Large intestine (tissue), 3 donors: ENCODE measurements around the gene IFT20. TPM values are rescaled to one million over a fixed set of nuclear protein-coding genes. Genes with fewer than 3 reads are reported as not detected.
"Not testable (repeated sequence)": the region's sequence is repeated elsewhere in the genome, so short reads cannot be mapped to it uniquely, and the experiment has no call there.

Experiments
- DNase-seq, 2 donors: peaks; one replicate each; pipeline versions ENCODE4 v3.0.0 to v3.0.0-alpha.2; 2013
- H3K27ac ChIP-seq: one replicate; pipeline ENCODE4 v1.5.1; 2013; ENCODE audit warnings: low read length
- H3K27me3 ChIP-seq: 2 replicates; pipeline ENCODE4 v1.6.1; 2013; ENCODE audit warnings: low read length; ENCODE audit not compliant: control insufficient read depth, insufficient read depth
- H3K36me3 ChIP-seq: 2 replicates; pipeline ENCODE4 v1.6.1; 2013; ENCODE audit warnings: low read length; ENCODE audit not compliant: control insufficient read depth, insufficient read depth
- H3K4me1 ChIP-seq: one replicate; pipeline ENCODE4 v1.6.1; 2013; ENCODE audit warnings: low read length; ENCODE audit not compliant: control insufficient read depth, insufficient read depth
- H3K4me3 ChIP-seq: one replicate; pipeline ENCODE4 v1.5.1; 2013; ENCODE audit warnings: low read length
- H3K9me3 ChIP-seq: one replicate; pipeline ENCODE4 v1.6.1; 2013; ENCODE audit warnings: mild to moderate bottlenecking, low read depth, low read length, moderate library complexity; ENCODE audit not compliant: control insufficient read depth
- WGBS: methylation state at CpG from one replicate; pipeline ENCODE4 v1.1.5; 2013; ENCODE audit warnings: low lambda C conversion rate; ENCODE audit not compliant: insufficient coverage; 5-methylcytosine and 5-hydroxymethylcytosine counted together
- polyA plus RNA-seq: library from polyadenylated mRNA; unstranded; fragments of 120-200 nt; gene quantifications from one replicate; pipeline ENCODE4 v1.2.1, GENCODE V29; 2013

IFT20 gene
- polyA plus RNA-seq, 1 donor = 46.6 TPM

- Histone ChIP-seq H3K27ac (no peak overlapping the region), H3K27me3 (no peaks in the 10 kb centered on the region), H3K4me1 (no peaks in the 10 kb centered on the region), H3K36me3 (peaks cover 96% of the 10 kb centered on the region), H3K4me3 (no peak overlapping the region), H3K9me3 (no peaks in the 10 kb centered on the region)
- DNase-seq = no peak
- no CpG with 5 or more reads among the region's 2 CpGs for WGBS
Measured at GRCh38 chr17:28346199-28346580, 10.9 kb upstream of the IFT20 start.

GRCh38 chr17:28345419-28346198 lies 10.3 kb upstream of the IFT20 start:
- Histone ChIP-seq H3K4me3 (no peak overlapping the region), H3K27ac (no peak overlapping the region), H3K36me3 (peaks cover 94% of the 10 kb centered on the region), H3K9me3 (no peaks in the 10 kb centered on the region), H3K4me1 (no peaks in the 10 kb centered on the region), H3K27me3 (no peaks in the 10 kb centered on the region)
- WGBS = no CpG with 5 or more reads among the region's 13 CpGs
- no peak for DNase-seq

GRCh38 chr17:28344435-28344901 lies 9.2 kb upstream of the IFT20 start:
- no peak for DNase-seq

GRCh38 chr17:28344011-28344410 lies 8.7 kb upstream of the IFT20 start:
- no peak overlapping the region for H3K27ac ChIP-seq
- H3K36me3 ChIP-seq = peaks cover 93% of the 10 kb centered on the region
- no peaks in the 10 kb centered on the region for H3K9me3 ChIP-seq
- no peaks in the 10 kb centered on the region for H3K4me1 ChIP-seq
- no peak for DNase-seq
- H3K4me3 ChIP-seq = no peak overlapping the region
- no CpG with 5 or more reads among the region's 9 CpGs for WGBS
- H3K27me3 ChIP-seq = no peaks in the 10 kb centered on the region

More at GRCh38 chr17:28344435-28344901, 9.2 kb upstream of the IFT20 start:
- Histone ChIP-seq H3K27me3 (no peaks in the 10 kb centered on the region), H3K4me3 (no peak overlapping the region), H3K4me1 (no peaks in the 10 kb centered on the region), H3K27ac (no peak overlapping the region), H3K36me3 (peaks cover 93% of the 10 kb centered on the region), H3K9me3 (no peaks in the 10 kb centered on the region)
- no CpG with 5 or more reads among the region's 19 CpGs for WGBS

GRCh38 chr17:28343491-28343932 lies 8.2 kb upstream of the IFT20 start:
- H3K36me3 ChIP-seq = peaks cover 88% of the 10 kb centered on the region
- H3K27me3 ChIP-seq = no peaks in the 10 kb centered on the region
- no CpG with 5 or more reads among the region's 10 CpGs for WGBS
- no peak for DNase-seq
- H3K27ac ChIP-seq = no peak overlapping the region
- H3K9me3 ChIP-seq = no peaks in the 10 kb centered on the region
- H3K4me3 ChIP-seq = no peak overlapping the region
- H3K4me1 ChIP-seq = no peaks in the 10 kb centered on the region

- Histone ChIP-seq H3K27ac (no peak overlapping the region), H3K27me3 (no peaks in the 10 kb centered on the region), H3K4me1 (no peaks in the 10 kb centered on the region), H3K4me3 (no peak overlapping the region), H3K36me3 (peaks cover 76% of the 10 kb centered on the region), H3K9me3 (no peaks in the 10 kb centered on the region)
- no CpG with 5 or more reads among the region's 14 CpGs for WGBS
- no peak for DNase-seq
Measured at GRCh38 chr17:28342313-28342712, 7.0 kb upstream of the IFT20 start.

- DNase-seq = no peak
- H3K27ac ChIP-seq = no peak overlapping the region
- H3K27me3 ChIP-seq = no peaks in the 10 kb centered on the region
- H3K4me1 ChIP-seq = peaks cover 8% of the 10 kb centered on the region
- no CpG with 5 or more reads among the region's 11 CpGs for WGBS
- H3K9me3 ChIP-seq = no peaks in the 10 kb centered on the region
- no peak overlapping the region for H3K4me3 ChIP-seq
- H3K36me3 ChIP-seq = peaks cover 69% of the 10 kb centered on the region
Measured at GRCh38 chr17:28341516-28341915, 6.2 kb upstream of the IFT20 start.

GRCh38 chr17:28340374-28340773 lies 5.1 kb upstream of the IFT20 start:
- H3K36me3 ChIP-seq = peaks cover 57% of the 10 kb centered on the region
- peaks cover 8% of the 10 kb centered on the region for H3K4me1 ChIP-seq
- no peak for DNase-seq
- no peaks in the 10 kb centered on the region for H3K9me3 ChIP-seq
- no peak overlapping the region for H3K27ac ChIP-seq
- H3K4me3 ChIP-seq = no peak overlapping the region
- no peaks in the 10 kb centered on the region for H3K27me3 ChIP-seq
- WGBS = no CpG with 5 or more reads among the region's 6 CpGs

- no peaks in the 10 kb centered on the region for H3K9me3 ChIP-seq
- H3K27ac ChIP-seq = no peak overlapping the region
- DNase-seq = no peak
- peaks cover 48% of the 10 kb centered on the region for H3K36me3 ChIP-seq
- H3K27me3 ChIP-seq = no peaks in the 10 kb centered on the region
- H3K4me3 ChIP-seq = no peak overlapping the region
- WGBS = no CpG with 5 or more reads among the region's 15 CpGs
- H3K4me1 ChIP-seq = peaks cover 12% of the 10 kb centered on the region
Measured at GRCh38 chr17:28339431-28339830, 4.2 kb upstream of the IFT20 start.

- peaks cover 16% of the 10 kb centered on the region for H3K4me1 ChIP-seq
Measured at GRCh38 chr17:28338769-28339212, 3.5 kb upstream of the IFT20 start.

More at GRCh38 chr17:28338769-28339212, 3.5 kb upstream of the IFT20 start:
- not testable (repeated sequence) for H3K9me3 ChIP-seq, H3K4me3 ChIP-seq, DNase-seq, H3K27me3 ChIP-seq, H3K27ac ChIP-seq
- no CpG with 5 or more reads among the region's 8 CpGs for whole genome bisulfite sequencing
- H3K36me3 ChIP-seq = peaks cover 42% of the 10 kb centered on the region
